ENCODE results near the gene GPSM3. TPM values are rescaled to one million over a fixed set of nuclear protein-coding genes. Genes with fewer than 3 reads are reported as not detected.

Gene GPSM3
- total RNA-seq, 4 donors from 2014 or later: 5.7 to 17.4 (median 8.6) TPM

GRCh38 chr6:32218167-32218566 lies 25.7 kb upstream of the GPSM3 start:
- no peaks in the 10 kb centered on the region for H3K9me3 ChIP-seq
- H3K27ac ChIP-seq (replicated peaks in 1 of 4): no peak overlapping the region
- DNase-seq (ENCODE audit: extremely low spot score): no peak
- intact Hi-C loops (cut with DNase I): no loop called here
- TF ChIP-seq POLR2A (IDR thresholded peaks at IDR 0.05; ENCODE audit: low read depth) (no peak), EP300 (IDR thresholded peaks at IDR 0.05) (no peak)
- WGBS: 84% methylated on average over 6 of the region's 7 CpGs
- H3K4me1 ChIP-seq: no peaks in the 10 kb centered on the region
- H3K36me3 ChIP-seq: peaks cover 0 to 83% (median 0%) of the 10 kb centered on the region in 4 donors
- H3K27me3 ChIP-seq: no peaks in the 10 kb centered on the region
- H3K4me3 ChIP-seq: no peak overlapping the region

- no peaks in the 10 kb centered on the region for H3K9me3 ChIP-seq
- peaks cover 0 to 86% (median 0%) of the 10 kb centered on the region in 4 donors for H3K36me3 ChIP-seq
- no peak overlapping the region for H3K4me3 ChIP-seq
- no peak for TF ChIP-seq CTCF (IDR thresholded peaks at IDR 0.05)
- TF ChIP-seq POLR2A (IDR thresholded peaks at IDR 0.05; ENCODE audit: low read depth): no peak
- TF ChIP-seq EP300 (IDR thresholded peaks at IDR 0.05): no peak
- no peak for TF ChIP-seq POLR2AphosphoS5 (IDR thresholded peaks at IDR 0.05)
- H3K27ac ChIP-seq (replicated peaks in 1 of 4): no peak overlapping the region
- no peaks in the 10 kb centered on the region for H3K4me1 ChIP-seq
- no peak for DNase-seq (ENCODE audit: extremely low spot score)
- WGBS: 92% methylated on average over 8 of the region's 11 CpGs
- intact Hi-C loops (cut with DNase I): no loop called here
- H3K27me3 ChIP-seq: no peaks in the 10 kb centered on the region
Observed at GRCh38 chr6:32216998-32217397, 24.6 kb upstream of the GPSM3 start.

GRCh38 chr6:32216285-32216684 lies 23.8 kb upstream of the GPSM3 start:
- Histone ChIP-seq H3K4me1 (no peaks in the 10 kb centered on the region), H3K4me3 (no peak overlapping the region), H3K27ac (replicated peaks in 1 of 4) (no peak overlapping the region), H3K36me3 (peaks cover 0 to 84% (median 0%) of the 10 kb centered on the region in 4 donors), H3K9me3 (no peaks in the 10 kb centered on the region), H3K27me3 (no peaks in the 10 kb centered on the region)
- no peak for DNase-seq (ENCODE audit: extremely low spot score)
- TF ChIP-seq EP300 (IDR thresholded peaks at IDR 0.05): no peak
- TF ChIP-seq CTCF (IDR thresholded peaks at IDR 0.05): no peak
- no peak for TF ChIP-seq POLR2AphosphoS5 (IDR thresholded peaks at IDR 0.05)
- no peak for TF ChIP-seq POLR2A (IDR thresholded peaks at IDR 0.05; ENCODE audit: low read depth)
- intact Hi-C loops (cut with DNase I): no loop called here
- WGBS: 89% methylated on average over 10 of the region's 10 CpGs

- TF ChIP-seq POLR2AphosphoS5 (IDR thresholded peaks at IDR 0.05) (no peak), EP300 (IDR thresholded peaks at IDR 0.05) (no peak), POLR2A (IDR thresholded peaks at IDR 0.05; ENCODE audit: low read depth) (no peak), CTCF (IDR thresholded peaks at IDR 0.05) (no peak)
- Histone ChIP-seq H3K27ac (replicated peaks in 1 of 4) (no peak overlapping the region), H3K4me3 (no peak overlapping the region), H3K9me3 (no peaks in the 10 kb centered on the region), H3K27me3 (no peaks in the 10 kb centered on the region), H3K4me1 (no peaks in the 10 kb centered on the region), H3K36me3 (peaks cover 0 to 81% (median 0%) of the 10 kb centered on the region in 4 donors)
- intact Hi-C loops (cut with DNase I): no loop called here
- DNase-seq (ENCODE audit: extremely low spot score): no peak
- 93% methylated on average over 4 of the region's 4 CpGs for WGBS
Observed at GRCh38 chr6:32215617-32216016, 23.2 kb upstream of the GPSM3 start.

GRCh38 chr6:32214126-32214525 lies 21.7 kb upstream of the GPSM3 start:
- Histone ChIP-seq H3K4me3 (no peak overlapping the region), H3K27ac (replicated peaks in 1 of 4) (no peak overlapping the region), H3K9me3 (no peaks in the 10 kb centered on the region), H3K27me3 (no peaks in the 10 kb centered on the region), H3K4me1 (no peaks in the 10 kb centered on the region), H3K36me3 (peaks cover 0 to 74% (median 0%) of the 10 kb centered on the region in 4 donors)
- intact Hi-C loops (cut with DNase I): no loop called here
- TF ChIP-seq POLR2AphosphoS5 (IDR thresholded peaks at IDR 0.05) (no peak), POLR2A (IDR thresholded peaks at IDR 0.05; ENCODE audit: low read depth) (no peak), EP300 (IDR thresholded peaks at IDR 0.05) (no peak), CTCF (IDR thresholded peaks at IDR 0.05) (no peak)
- DNase-seq (ENCODE audit: extremely low spot score): no peak
- WGBS: 70% methylated on average over 3 of the region's 3 CpGs
